ENCODE measurements around the gene SORCS2.

SORCS2 gene

GRCh38 chr4:7691982-7692381, 499.6 kb downstream of the SORCS2 start:
- DNase-seq (ENCODE audit: extremely low spot score), result no peak
- ChIA-PET POLR2A (no interaction called here), CTCF (no interaction called here)
- no peak for TF ChIP-seq HDGF (IDR thresholded peaks at IDR 0.05; ENCODE audit: borderline replicate concordance)
- TF ChIP-seq FOXK2 (IDR thresholded peaks at IDR 0.05), result no peak
- no peak for TF ChIP-seq ARNT (IDR thresholded peaks at IDR 0.05)
- TF ChIP-seq BHLHE40 (IDR thresholded peaks at IDR 0.05; ENCODE audit: borderline replicate concordance), result no peak
- TF ChIP-seq TARDBP (IDR thresholded peaks at IDR 0.05), result no peak
- TF ChIP-seq SP1 (IDR thresholded peaks at IDR 0.05), result no peak
- no peak for TF ChIP-seq LEF1 (IDR thresholded peaks at IDR 0.05; ENCODE audit: borderline replicate concordance)
- no peak for TF ChIP-seq L3MBTL2 (conservative IDR thresholded peaks at IDR 0.05)
- TF ChIP-seq NFRKB (IDR thresholded peaks at IDR 0.05), result no peak
- no peak for TF ChIP-seq CTBP1 (IDR thresholded peaks at IDR 0.05; ENCODE audit: borderline replicate concordance)

- DNase-seq (ENCODE audit: extremely low spot score), result no peak
- no peak for TF ChIP-seq NFRKB (IDR thresholded peaks at IDR 0.05)
- no peak for TF ChIP-seq FOXA1 (IDR thresholded peaks at IDR 0.05)
- TF ChIP-seq TARDBP (IDR thresholded peaks at IDR 0.05), result no peak
- TF ChIP-seq FOXM1 (IDR thresholded peaks at IDR 0.05; ENCODE audit: borderline replicate concordance), result no peak
- TF ChIP-seq L3MBTL2 (conservative IDR thresholded peaks at IDR 0.05), result no peak
- no peak for TF ChIP-seq BHLHE40 (IDR thresholded peaks at IDR 0.05; ENCODE audit: borderline replicate concordance)
- no peak for TF ChIP-seq CTBP1 (IDR thresholded peaks at IDR 0.05; ENCODE audit: borderline replicate concordance)
- ChIA-PET POLR2A (no interaction called here), CTCF (no interaction called here)
Observed at GRCh38 chr4:7692451-7693236, 500.3 kb downstream of the SORCS2 start.

DNA sequence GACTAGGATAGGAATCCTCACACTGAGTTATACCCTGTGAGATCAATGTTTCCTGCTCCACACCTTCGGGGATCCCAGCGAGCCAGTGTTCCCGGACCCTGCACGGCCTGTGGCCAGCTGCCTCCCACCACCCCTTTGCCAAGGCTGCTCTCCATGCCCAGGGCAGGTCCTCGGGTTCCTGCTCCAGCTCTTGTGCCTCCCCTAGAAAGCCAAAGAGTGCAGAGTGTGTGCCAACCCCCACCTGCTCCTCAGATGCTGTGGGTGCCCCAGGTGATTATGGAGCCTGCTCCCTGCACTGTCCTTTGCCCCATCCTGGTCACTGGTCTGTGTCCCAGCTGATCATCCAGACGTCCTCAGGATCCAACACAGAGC, 500.9 kb downstream of the SORCS2 start:
- ChIA-PET POLR2A (no interaction called here), CTCF (no interaction called here)
- DNase-seq (ENCODE audit: extremely low spot score), result no peak

GRCh38 chr4:7693711-7694110, 501.4 kb downstream of the SORCS2 start:
- no peak for TF ChIP-seq CTBP1 (IDR thresholded peaks at IDR 0.05; ENCODE audit: borderline replicate concordance)
- TF ChIP-seq L3MBTL2 (conservative IDR thresholded peaks at IDR 0.05), result no peak
- no peak for TF ChIP-seq PKNOX1 (IDR thresholded peaks at IDR 0.05)
- TF ChIP-seq BHLHE40 (IDR thresholded peaks at IDR 0.05; ENCODE audit: borderline replicate concordance), result no peak
- TF ChIP-seq LEF1 (IDR thresholded peaks at IDR 0.05; ENCODE audit: borderline replicate concordance), result no peak
- no peak for DNase-seq (ENCODE audit: extremely low spot score)
- ChIA-PET POLR2A (no interaction called here), CTCF (no interaction called here)

More for the DNA sequence above, 500.9 kb downstream of the SORCS2 start:
- TF ChIP-seq TARDBP (IDR thresholded peaks at IDR 0.05) (no peak), BHLHE40 (IDR thresholded peaks at IDR 0.05; ENCODE audit: borderline replicate concordance) (no peak), L3MBTL2 (conservative IDR thresholded peaks at IDR 0.05) (no peak), CTBP1 (IDR thresholded peaks at IDR 0.05; ENCODE audit: borderline replicate concordance) (no peak), PKNOX1 (IDR thresholded peaks at IDR 0.05) (no peak), ELF4 (IDR thresholded peaks at IDR 0.05) (no peak), SP1 (IDR thresholded peaks at IDR 0.05) (no peak), SUZ12 (IDR thresholded peaks at IDR 0.05) (no peak), LEF1 (IDR thresholded peaks at IDR 0.05; ENCODE audit: borderline replicate concordance) (no peak), ARNT (IDR thresholded peaks at IDR 0.05) (no peak), NFRKB (IDR thresholded peaks at IDR 0.05) (no peak), FOXM1 (IDR thresholded peaks at IDR 0.05; ENCODE audit: borderline replicate concordance) (no peak), FOXK2 (IDR thresholded peaks at IDR 0.05) (no peak), HDGF (IDR thresholded peaks at IDR 0.05; ENCODE audit: borderline replicate concordance) (no peak), ZNF384 (IDR thresholded peaks at IDR 0.05) (no peak), FOXA1 (IDR thresholded peaks at IDR 0.05) (no peak)

DNA sequence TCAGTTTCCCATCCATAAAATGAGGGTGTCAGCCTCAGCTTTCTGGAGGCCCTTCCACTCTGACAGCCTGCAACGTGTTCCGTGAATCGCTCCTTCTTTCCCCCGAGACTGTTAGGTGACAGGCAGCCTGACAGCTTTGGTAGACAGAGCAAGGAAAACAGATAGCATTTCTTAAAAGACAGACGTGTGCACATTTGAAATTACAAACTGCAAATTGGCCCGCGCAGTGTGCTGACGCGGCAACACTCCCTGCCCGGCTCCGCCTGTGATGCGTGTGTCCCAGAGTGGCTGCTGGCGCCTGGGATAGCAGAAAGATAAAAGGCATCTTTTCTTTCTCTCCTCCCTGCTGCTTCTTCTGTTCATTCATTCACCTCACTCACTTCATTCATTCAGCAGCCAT, 502.0 kb downstream of the SORCS2 start:
- TF ChIP-seq HDGF (IDR thresholded peaks at IDR 0.05; ENCODE audit: borderline replicate concordance) (no peak), BHLHE40 (IDR thresholded peaks at IDR 0.05; ENCODE audit: borderline replicate concordance) (no peak), ELF4 (IDR thresholded peaks at IDR 0.05) (no peak), SUZ12 (IDR thresholded peaks at IDR 0.05) (no peak), SP1 (IDR thresholded peaks at IDR 0.05) (no peak), PKNOX1 (IDR thresholded peaks at IDR 0.05) (no peak), NFRKB (IDR thresholded peaks at IDR 0.05) (no peak), FOXA1 (IDR thresholded peaks at IDR 0.05) (no peak), L3MBTL2 (conservative IDR thresholded peaks at IDR 0.05) (no peak), FOXK2 (IDR thresholded peaks at IDR 0.05) (no peak)

GRCh38 chr4:7697343-7697742, 505.0 kb downstream of the SORCS2 start:
- CTCF ChIA-PET, result no interaction called here
- POLR2A ChIA-PET, result no interaction called here
- no peak for TF ChIP-seq ELF4 (IDR thresholded peaks at IDR 0.05)
- no peak for TF ChIP-seq HDGF (IDR thresholded peaks at IDR 0.05; ENCODE audit: borderline replicate concordance)
- TF ChIP-seq ARNT (IDR thresholded peaks at IDR 0.05), result no peak
- no peak for DNase-seq (ENCODE audit: extremely low spot score)

More for the DNA sequence above, 502.0 kb downstream of the SORCS2 start:
- ChIA-PET CTCF (no interaction called here), POLR2A (no interaction called here)
- no peak for DNase-seq (ENCODE audit: extremely low spot score)

GRCh38 chr4:7697821-7698220, 505.5 kb downstream of the SORCS2 start:
- ChIA-PET CTCF (no interaction called here), POLR2A (no interaction called here)
- no peak for DNase-seq (ENCODE audit: extremely low spot score)
- TF ChIP-seq SP1 (IDR thresholded peaks at IDR 0.05) (no peak), TARDBP (IDR thresholded peaks at IDR 0.05) (no peak), HDGF (IDR thresholded peaks at IDR 0.05; ENCODE audit: borderline replicate concordance) (no peak), SUZ12 (IDR thresholded peaks at IDR 0.05) (no peak), L3MBTL2 (conservative IDR thresholded peaks at IDR 0.05) (no peak), LEF1 (IDR thresholded peaks at IDR 0.05; ENCODE audit: borderline replicate concordance) (no peak), PKNOX1 (IDR thresholded peaks at IDR 0.05) (no peak), ARNT (IDR thresholded peaks at IDR 0.05) (no peak), ELF4 (IDR thresholded peaks at IDR 0.05) (no peak), CTBP1 (IDR thresholded peaks at IDR 0.05; ENCODE audit: borderline replicate concordance) (no peak), FOXM1 (IDR thresholded peaks at IDR 0.05; ENCODE audit: borderline replicate concordance) (no peak), FOXK2 (IDR thresholded peaks at IDR 0.05) (no peak), BHLHE40 (IDR thresholded peaks at IDR 0.05; ENCODE audit: borderline replicate concordance) (no peak), NFRKB (IDR thresholded peaks at IDR 0.05) (no peak)
